HG03520 (cell line): Measurements from ENCODE around the gene FNDC8.
"Not testable (repeated sequence)": the region's sequence is repeated elsewhere in the genome, so short reads cannot be mapped to it uniquely, and the experiment has no call there.

Experiments used
- ATAC-seq: cut with Tn5 transposase; IDR thresholded peaks from one replicate; pipeline ENCODE4 v1.9.1; 2021; ENCODE audit warnings: mild to moderate bottlenecking, moderate library complexity; ENCODE audit not compliant: unreplicated experiment

The FNDC8 gene

DNA sequence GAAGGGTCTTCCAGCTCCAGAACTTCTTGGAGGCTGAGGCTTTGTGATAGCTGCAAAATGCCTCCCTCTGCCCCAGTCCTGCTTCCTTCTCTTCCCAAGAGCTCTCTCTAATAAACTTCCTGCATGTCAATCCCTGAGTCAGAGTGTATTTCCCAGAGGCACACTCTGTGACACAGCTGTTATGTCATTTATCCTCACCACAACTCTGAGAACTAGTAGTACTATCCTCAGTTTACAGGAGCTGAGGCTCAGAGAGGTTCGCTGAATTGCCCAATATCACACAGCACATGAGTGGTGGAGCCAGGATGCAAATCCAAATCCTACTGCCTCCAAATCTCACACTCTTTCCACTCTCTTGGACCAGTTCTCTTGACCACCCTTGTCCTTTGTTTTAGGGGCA, 46.3 kb downstream of the FNDC8 start:
- ATAC-seq = no peak

DNA sequence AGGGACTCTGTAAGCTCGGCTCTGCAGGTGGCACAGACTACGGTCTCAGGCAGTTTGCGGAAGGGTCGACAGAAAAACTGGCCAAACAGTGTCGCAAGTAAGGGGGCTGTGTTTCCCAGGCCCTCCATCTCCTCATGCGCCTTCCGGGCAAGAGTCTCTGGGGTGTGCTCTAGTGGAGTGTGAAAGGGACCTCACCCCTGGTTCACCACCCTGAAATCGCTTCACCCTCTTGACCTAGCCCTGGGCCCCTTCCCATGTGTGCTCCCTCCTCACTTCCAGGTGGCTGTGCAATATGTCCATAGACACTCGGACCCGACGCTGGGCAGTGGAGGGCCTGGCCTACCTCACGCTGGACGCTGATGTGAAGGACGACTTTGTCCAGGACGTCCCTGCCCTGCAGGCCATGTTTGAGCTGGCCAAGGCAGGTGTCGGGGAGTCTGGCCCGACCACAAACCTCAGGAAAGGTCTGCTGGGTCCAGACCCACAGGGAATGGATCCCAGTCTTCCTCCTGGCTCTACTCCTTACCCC, 48.5 kb downstream of the FNDC8 start:
- ATAC-seq = no peak

DNA sequence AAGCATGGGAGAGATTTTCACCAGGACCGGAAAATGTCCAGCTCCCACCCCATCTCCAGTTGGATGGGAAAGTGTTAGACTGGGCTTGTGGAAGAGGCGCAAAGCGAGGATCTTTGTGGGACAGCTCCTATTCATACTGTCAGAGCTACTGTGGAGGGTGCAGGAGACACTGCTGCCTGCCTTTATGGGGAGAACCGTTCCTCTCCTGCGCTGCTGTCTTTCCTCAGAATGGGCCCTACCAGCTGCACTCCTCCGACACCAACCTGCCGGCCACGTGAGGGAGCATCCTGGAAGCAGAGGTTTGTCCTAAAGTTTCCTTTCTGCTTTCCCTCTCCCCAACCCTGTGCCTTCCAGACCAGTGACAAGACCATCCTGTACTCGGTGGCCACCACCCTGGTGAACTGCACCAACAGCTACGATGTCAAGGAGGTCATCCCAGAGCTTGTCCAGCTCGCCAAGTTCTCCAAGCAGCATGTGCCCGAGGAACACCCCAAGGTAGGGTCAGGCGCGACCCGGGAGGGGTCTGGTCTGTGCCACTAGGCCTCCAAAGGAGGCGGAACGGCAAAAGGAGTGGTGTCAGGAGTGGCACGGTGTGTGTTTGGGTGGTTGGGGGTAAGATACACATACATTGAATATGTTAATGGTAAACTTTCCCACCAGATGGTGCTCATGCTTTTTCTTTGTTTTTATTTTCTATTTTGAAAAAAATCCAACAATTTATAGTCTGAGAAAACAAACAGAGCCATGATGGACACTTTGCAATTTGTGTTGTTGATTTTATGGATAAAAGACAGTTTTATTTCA, 49.8 kb downstream of the FNDC8 start:
- no peak for ATAC-seq

DNA sequence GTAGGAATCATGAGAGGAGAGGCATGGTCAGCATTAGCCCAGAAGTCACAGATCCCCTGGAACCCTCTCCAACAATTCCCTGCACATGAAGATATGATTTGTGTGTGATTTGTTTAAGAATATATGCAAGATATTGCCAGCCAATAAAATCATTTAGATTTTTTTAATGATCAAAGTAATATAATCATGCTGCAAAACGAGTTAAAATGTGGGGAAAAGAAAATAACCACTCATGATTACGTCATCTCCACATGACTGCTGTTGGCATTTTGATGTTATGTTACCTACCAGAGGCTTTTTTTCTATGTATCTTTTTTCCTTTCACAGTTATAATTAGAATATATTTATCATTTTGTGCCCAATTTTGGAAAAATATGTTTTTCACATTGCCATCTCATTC, 50.4 kb downstream of the FNDC8 start:
- no peak for ATAC-seq

DNA sequence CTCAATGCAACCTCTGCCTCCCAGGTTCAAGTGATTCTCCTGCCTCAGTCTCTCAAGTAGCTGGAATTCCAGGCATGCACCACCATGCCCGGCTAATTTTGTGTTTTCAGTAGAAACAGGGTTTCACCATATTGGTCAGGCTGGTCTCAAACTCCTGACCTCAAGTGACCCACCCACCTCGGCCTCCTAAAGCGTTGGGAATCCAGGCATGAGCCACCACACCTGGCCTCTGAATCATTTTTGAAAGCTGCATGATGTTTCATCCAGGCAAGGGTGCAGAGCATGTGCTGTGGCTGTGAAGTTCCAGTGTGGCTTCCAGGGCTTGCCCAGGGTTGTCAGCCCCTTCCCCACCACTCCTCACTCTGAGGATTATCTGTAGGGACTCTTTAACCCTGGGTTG, 50.9 kb downstream of the FNDC8 start:
- not testable (repeated sequence) for ATAC-seq

DNA sequence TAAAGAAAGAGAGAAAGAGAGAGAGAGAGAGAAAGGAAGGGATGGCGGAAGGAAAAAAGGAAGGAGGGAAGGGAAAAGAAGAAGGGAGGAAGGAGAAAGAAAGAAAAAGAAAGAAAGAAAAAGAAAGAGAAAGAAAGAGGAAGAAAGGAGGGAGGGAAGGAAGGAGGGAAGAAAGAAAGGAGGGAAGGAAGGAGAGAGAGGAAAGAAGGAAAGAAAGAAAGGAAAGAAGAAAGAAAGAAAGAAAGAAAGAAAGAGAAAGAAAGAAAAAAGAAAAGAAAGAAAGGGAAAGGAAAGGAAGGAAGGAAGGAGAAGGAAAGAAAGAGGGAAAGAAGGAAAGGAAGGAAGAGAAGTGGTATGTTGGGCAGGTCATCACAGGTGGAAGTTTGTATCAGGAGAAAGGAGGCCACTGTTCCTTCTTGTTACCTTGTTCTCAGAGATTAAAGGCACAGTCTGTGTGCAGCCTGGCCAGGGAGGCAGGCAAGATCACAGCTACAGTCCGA, 53.5 kb downstream of the FNDC8 start:
- no peak for ATAC-seq

DNA sequence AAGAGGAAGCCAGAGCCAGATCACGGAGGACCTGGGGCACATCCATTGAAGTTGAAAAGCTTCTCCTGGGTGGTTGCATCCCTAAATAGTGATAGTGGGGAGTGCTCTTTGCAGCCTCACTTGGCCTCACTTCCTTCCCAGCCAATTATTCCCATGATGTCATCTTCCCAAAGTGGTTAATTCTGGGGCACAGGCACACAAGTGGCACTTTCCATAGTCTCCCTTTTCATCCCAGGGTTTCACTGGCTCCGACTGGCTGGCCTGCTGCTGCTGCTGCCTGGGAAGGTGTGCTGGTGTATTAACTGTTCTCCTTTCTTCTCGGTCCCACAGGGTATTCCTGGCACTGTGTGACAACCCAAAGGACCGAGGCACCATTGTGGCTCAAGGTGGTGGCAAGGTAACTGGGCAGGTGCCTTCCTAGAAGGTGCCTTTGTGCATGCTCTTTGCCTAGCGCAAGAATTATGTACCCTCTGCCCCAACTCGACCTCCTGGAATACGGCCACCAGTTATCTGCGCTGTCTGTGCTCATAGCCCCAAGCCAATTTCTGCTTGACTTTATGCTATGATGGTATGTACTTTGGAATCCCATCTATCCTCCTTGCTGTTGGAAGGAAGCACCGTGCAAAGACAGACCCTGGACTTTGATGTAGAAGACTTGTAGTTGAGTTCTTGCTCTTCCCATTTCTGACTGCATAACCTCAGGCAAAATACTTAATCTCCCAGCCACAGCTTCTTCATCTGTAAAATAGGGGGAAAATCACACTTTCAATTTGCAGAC, 54.4 kb downstream of the FNDC8 start:
- no peak for ATAC-seq

DNA sequence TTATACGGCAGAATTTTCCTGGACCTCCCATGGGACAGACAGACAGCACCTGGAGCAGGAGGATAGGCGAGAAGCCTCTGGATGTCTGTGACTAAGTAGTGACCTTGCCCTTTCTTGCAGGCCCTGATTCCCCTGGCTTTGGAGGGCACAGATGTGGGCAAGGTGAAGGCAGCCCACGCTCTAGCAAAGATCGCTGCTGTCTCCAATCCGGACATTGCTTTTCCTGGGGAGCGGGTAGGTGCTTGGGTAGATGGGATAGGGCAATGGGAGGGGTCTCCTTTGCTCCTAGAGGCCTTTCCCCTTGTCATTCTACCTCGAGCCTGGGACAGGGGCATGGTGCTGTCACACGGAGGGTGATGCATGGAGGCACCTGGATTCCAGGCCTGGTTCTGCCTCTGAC, 55.5 kb downstream of the FNDC8 start:
- no peak for ATAC-seq

DNA sequence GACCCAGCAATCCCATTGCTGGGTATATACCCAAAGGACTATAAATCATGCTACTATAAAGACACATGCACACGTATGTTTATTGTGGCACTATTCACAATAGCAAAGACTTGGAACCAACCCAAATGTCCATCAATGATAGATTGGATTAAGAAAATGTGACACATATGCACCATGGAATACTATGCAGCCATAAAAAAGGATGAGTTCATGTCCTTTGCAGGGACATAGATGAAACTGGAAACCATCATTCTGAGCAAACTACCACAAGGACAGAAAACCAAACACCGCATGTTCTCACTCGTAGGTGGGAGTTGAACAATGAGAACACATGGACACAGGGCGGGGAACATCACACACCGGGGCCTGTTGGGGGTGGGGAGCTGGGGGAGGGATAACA, 58.0 kb downstream of the FNDC8 start:
- not testable (repeated sequence) for ATAC-seq
